NCI-H1417 (cell line): ENCODE data around the gene KCTD15.

Experiments
- DNase-seq, 3 experiments: peaks; one replicate each; lab custom pipeline; 2025; lab: John Stamatoyannopoulos, UW

KCTD15 gene

DNA sequence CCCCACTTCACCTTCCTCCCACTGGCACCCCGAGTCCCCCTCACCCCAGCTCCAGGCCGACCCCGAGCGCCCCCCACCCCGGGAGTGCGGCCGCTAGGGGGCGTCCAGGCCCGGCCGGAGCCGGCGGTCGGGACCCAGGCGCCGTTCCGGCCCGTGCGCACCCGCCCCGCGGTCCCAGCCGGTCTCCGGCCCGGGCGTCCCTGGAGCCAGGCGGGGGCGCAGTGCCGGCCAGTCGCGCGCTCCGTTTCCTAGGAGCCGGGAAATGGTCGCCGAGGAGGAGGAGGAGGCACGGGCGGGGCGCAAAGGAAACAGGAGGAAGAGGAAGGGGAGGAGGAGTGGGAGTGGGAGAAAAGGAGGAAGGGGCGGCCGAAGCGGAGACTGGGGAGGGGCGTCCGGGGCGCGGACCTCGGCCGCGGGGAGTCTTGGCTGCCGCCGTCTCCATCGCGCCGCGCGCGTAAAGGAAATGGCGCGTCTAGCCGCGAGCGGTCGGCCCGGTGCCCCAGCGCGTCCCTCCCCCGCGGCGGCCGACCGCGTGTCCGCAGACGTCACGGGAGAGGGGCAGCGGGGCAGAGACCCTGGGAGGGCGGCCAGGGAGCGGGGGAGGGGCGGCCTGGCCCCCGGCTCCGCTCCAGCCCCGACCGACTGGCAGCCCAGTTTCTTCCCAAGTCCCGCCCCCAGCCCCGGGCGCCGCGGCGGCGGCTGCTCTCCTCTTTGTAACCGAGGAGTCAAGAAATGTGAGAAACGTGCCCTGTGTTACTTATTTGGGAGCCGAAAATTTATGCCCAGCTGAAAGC is 1.1 kb upstream of the KCTD15 start:
- peak in 2 of 3 experiments; percentile 84 to 85 for DNase-seq

- no peak for DNase-seq
These were observed 1.4 kb downstream of the KCTD15 start for GRCh38 chr19:33797802-33798671.

DNA sequence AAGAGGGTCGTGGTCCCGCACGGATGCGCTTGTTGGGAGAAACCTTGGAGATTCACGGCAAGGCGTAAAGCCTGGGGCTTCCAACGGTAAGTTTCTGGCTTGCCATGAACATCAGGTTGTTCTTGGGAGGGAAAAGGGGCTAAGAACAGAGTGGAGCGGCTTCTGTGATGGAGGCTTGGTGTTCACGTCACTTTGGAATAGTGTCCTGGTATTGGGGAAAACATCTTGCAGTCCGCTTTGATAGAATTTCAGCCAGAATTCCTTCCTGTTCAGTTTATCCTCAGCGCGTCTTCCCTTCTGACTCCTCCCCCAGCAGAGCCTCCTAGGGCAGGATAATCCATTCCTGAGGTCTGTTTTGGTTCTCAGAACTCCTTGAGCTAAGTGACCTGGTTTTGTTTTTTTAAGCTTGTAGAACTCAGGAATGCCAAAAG is 2.0 kb downstream of the KCTD15 start:
- no peak for DNase-seq

GRCh38 chr19:33799476-33799875 is 2.8 kb downstream of the KCTD15 start:
- no peak for DNase-seq

- no peak for DNase-seq
These were observed 3.5 kb downstream of the KCTD15 start for GRCh38 chr19:33800012-33800680.

- DNase-seq = no peak
These were observed 4.7 kb downstream of the KCTD15 start for GRCh38 chr19:33801411-33801810.

DNA sequence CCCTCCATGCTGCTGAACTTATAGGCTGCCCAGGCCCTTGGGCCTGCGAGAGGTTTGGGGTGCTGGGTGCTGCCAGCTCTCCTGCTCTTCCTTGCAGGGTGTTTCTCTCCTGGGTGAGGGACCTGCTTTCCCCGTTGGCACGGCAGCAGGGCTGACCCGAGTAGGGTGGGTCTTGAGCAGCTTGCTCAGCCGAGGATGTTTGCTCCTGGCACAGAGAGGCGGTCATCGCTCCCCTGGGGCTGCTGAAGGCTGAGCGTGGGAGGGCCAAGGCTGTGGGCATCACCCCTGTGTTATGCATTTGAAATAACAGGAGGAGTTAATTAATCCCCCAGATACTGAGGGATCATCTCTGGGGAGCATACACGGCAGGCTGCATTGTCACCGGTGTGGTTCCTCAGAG is 5.3 kb downstream of the KCTD15 start:
- DNase-seq = no peak

DNA sequence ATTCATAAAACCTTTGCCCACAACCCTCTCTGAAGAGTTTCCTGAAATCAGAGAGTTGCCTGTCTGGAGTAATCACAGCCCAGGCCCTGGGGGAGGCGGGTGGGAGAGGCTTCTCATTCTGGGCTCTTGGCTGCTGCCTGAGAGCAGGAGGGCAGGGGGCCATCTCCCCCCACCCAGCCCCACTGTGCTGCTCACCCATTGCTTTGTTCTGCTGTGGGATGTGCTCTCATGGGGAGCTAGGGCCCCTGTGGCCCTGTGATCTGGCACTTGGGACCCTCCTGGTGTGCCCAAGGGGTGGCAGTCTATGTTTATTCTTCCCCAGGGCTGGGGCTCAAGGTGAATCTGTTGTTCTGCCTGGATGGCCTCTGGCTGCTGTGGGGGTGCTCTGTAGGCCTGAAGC is 6.1 kb downstream of the KCTD15 start:
- DNase-seq = no peak

DNA sequence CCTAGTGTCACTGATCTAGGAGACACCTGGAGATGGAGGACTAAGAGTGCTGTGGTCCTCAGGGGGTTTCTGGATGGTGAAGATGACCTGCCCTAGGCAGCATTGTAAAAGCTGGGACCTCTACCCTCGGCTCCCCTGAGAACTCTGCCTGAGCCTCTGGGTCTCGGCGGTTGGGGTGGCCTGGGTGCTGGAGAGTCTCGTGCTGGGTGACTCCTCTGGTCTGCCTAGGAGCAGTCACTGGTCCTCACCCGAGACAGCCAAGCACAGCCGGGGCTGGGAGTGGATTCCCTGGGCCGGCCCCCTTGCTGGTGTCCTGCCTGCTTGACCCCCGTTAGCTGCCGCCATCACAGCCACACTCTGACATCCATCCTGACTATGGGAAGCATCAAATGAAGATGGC is 6.7 kb downstream of the KCTD15 start:
- DNase-seq = no peak

DNA sequence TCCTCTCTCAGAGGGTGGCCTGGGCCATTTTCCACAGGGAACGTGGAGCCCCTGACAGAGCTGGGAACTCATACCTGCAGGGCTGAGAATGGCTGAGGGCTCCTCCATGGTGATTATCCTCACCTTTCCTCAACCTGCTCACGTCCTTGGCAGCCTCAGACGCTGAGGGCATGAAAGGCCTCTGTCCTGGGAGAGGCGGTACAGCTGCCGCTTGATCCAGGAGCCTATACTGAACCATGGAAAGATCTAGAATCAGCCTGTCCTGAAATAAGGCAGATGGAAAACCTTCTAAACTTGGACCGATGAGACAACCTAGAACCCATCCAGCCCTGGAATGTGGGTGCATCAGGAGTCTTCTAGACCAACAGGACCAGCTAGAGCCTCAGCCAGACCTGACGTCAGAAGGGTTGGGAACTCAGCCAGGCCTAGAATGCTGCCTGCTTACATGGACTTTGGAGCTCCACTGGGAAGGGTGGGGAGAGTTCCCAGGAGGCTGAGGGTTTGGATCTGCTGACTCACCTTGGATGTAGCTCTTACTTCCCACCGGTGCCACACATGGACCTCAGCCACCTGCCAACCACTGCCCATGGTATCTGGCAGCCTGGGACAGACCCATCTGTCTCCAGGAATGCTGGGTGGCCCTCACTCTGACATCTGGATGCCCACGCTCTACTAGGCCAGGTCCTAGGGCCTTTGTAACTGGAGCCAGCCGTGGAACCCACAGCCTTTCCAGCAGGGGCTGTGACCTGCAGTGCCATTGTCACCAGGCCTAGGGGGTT is 7.5 kb downstream of the KCTD15 start:
- no peak for DNase-seq

GRCh38 chr19:33805313-33805712 is 8.6 kb downstream of the KCTD15 start:
- DNase-seq = no peak

GRCh38 chr19:33805840-33806433 is 9.3 kb downstream of the KCTD15 start:
- no peak for DNase-seq

DNA sequence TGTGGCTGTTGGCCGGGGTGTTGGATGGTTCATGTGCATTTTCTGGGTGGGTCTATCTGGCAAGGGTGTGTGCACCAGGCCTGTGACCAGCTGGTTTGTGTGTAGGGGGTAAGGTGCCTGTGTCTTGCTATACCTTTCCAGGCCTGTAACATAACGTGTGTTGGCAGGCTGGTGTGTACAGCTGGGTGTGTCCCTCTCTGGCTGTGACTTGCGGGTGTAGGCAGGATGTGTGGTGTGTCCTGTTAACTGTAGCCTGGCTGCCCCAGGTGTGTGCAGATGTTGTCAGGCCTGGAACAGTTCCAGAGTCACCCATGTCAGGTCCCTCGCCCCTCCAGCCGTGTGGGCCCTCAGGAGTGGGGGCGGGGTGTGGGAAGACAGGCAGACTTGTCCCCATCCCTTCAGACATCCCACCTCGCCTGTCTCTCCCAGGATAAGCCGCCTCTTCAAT is 9.8 kb downstream of the KCTD15 start:
- DNase-seq = no peak

- DNase-seq = no peak
These were observed 11.7 kb downstream of the KCTD15 start for GRCh38 chr19:33808399-33808798.

- DNase-seq = no peak
These were observed 13.3 kb downstream of the KCTD15 start for GRCh38 chr19:33809960-33810359.

- DNase-seq = no peak
These were observed 14.2 kb downstream of the KCTD15 start for GRCh38 chr19:33810821-33811220.

- DNase-seq = no peak
These were observed 14.6 kb downstream of the KCTD15 start for GRCh38 chr19:33811246-33811645.

GRCh38 chr19:33811736-33812387 is 15.2 kb downstream of the KCTD15 start:
- no peak for DNase-seq

DNA sequence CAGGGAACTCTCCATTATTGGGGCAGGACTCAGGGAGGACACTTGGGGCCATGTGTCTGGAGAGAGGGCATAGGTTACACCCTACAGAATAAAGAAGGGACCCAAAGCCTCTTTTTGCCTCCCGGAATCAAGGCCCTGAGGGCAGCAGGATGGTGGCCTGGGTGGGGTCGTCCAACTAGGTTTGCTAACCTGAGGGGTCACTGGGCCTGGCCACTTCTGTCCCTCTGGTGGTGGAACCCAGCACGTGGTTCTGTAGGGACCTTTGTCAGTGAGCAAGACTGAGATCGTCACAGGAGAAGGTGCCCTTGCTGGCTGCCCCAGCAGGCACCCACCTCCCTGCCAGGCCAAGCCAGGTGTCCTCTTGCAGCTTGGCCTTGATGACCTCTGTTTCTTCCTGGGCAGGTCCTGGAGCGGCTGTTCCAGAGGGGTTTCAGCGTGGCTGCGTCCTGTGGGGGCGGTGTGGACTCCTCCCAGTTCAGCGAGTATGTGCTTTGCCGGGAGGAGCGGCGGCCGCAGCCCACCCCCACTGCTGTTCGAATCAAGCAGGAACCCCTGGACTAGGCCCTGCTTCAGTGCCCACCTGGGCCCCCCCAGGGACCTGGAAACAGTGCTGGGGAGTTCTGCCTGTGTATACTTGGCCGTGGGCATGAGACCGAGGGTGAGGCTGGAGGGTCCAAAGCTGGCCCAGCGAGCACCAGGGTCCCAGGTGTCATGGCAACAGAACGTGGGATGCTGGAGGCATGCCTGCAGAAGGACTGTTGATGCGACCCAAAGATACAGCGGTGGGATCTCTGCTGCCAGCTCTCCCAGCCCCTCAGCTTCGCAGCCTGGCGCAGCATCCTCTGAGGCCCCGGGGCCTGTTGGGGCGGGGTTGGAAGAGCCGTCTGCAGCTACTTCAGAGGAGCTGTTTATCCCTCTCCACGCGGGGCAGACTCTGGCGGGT is 16.0 kb downstream of the KCTD15 start:
- no peak for DNase-seq
